ENCODE data around the gene METTL23. TPM values are rescaled to one million over a fixed set of nuclear protein-coding genes. Genes with fewer than 3 reads are reported as not detected.

The METTL23 gene
- total and polyA plus RNA-seq, 2 of the 8 experiments (the other 6 are each of a cell fraction or from before 2014, with no cell fraction given) = 36.1 to 60.2 TPM

DNA sequence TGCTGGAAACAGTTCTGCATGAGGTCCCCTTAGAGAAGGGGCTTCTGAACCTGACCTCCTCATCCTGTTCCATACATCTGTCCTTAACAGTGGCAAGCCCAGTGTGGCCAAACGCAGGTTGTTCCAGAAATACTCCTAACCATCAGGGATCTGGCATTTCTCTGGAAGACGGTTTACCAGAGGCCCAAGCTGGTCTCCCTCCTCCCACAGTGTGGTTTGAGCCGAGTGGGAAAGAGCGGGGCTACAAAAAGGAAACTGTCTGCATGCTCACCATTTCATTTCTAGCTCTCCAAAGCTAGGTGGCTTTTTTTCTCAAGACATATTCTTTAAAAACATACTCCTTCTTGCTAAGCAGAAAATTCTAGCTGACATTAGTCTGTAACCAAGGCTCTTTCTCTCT lies 21.8 kb upstream of the METTL23 start (continued):
- TF ChIP-seq, protein P1, sequence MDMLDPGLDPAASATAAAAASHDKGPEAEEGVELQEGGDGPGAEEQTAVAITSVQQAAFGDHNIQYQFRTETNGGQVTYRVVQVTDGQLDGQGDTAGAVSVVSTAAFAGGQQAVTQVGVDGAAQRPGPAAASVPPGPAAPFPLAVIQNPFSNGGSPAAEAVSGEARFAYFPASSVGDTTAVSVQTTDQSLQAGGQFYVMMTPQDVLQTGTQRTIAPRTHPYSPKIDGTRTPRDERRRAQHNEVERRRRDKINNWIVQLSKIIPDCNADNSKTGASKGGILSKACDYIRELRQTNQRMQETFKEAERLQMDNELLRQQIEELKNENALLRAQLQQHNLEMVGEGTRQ (IDR thresholded peaks at IDR 0.05; ENCODE audit: low read length) = no peak
- no peak for TF ChIP-seq BCL11A (IDR thresholded peaks at IDR 0.05; ENCODE audit: low read depth in 2 of 2, low read length in 2 of 2)
- TF ChIP-seq MAFK (IDR thresholded peaks at IDR 0.05; ENCODE audit: low read depth, low read length) = no peak
- TF ChIP-seq CHD2 (IDR thresholded peaks at IDR 0.05; ENCODE audit: low read length) = no peak
- TF ChIP-seq, protein P2, sequence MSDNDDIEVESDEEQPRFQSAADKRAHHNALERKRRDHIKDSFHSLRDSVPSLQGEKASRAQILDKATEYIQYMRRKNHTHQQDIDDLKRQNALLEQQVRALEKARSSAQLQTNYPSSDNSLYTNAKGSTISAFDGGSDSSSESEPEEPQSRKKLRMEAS (IDR thresholded peaks at IDR 0.05) = no peak
- TF ChIP-seq SP2 (IDR thresholded peaks at IDR 0.05; ENCODE audit: low read length) = no peak
- TF ChIP-seq KDM1A (IDR thresholded peaks at IDR 0.05; ENCODE audit: borderline replicate concordance, low read length) = no peak
- no peak for TF ChIP-seq HDAC2 (IDR thresholded peaks at IDR 0.05; ENCODE audit: borderline replicate concordance in 1 of 2, low read depth in 2 of 2, low read length in 2 of 2)
